ENCODE results near the gene SLC32A1.

The SLC32A1 gene

DNA sequence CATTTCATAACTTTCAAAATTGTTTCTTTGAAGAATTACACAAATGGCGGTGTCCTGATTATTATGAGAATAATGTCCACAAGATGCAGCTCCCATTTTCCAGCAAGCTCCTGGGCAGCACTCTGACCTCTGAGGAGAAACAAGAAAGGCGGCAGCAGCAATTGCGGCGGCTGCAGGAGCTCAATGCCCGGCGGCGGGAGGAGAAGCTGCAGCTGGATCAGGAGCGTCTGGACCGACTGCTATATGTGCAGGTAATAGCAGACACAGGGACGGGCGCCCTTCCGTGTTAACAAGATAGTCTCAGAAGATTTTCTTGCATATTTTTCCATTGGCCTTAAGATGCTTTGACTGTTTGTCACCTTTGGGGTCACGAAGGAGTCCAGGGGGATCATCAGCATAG is 30.6 kb downstream of the SLC32A1 start:
- peaks cover 53% of the 10 kb centered on the region for H3K36me3 ChIP-seq
- H3K27me3 ChIP-seq, result no peaks in the 10 kb centered on the region
- no peak for DNase-seq
- TF ChIP-seq CTCF (IDR thresholded peaks at IDR 0.05; ENCODE audit: low read depth, low read length), result no peak
- H3K4me1 ChIP-seq, result no peaks in the 10 kb centered on the region; the same call in 1 of the 2 replicates
- H3K9me3 ChIP-seq, result no peaks in the 10 kb centered on the region
- H3K4me3 ChIP-seq (ENCODE audit: low read depth, low read length), result no peak overlapping the region

- DNase-seq, result no peak
- peaks cover 53% of the 10 kb centered on the region for H3K36me3 ChIP-seq
- no peaks in the 10 kb centered on the region for H3K9me3 ChIP-seq
- H3K4me1 ChIP-seq, result no peaks in the 10 kb centered on the region; the same call in 1 of the 2 replicates
- no peak for TF ChIP-seq CTCF (IDR thresholded peaks at IDR 0.05; ENCODE audit: low read depth, low read length)
- no peaks in the 10 kb centered on the region for H3K27me3 ChIP-seq
- no peak overlapping the region for H3K4me3 ChIP-seq (ENCODE audit: low read depth, low read length)
Observed at GRCh38 chr20:38755324-38755910, 31.1 kb downstream of the SLC32A1 start.

DNA sequence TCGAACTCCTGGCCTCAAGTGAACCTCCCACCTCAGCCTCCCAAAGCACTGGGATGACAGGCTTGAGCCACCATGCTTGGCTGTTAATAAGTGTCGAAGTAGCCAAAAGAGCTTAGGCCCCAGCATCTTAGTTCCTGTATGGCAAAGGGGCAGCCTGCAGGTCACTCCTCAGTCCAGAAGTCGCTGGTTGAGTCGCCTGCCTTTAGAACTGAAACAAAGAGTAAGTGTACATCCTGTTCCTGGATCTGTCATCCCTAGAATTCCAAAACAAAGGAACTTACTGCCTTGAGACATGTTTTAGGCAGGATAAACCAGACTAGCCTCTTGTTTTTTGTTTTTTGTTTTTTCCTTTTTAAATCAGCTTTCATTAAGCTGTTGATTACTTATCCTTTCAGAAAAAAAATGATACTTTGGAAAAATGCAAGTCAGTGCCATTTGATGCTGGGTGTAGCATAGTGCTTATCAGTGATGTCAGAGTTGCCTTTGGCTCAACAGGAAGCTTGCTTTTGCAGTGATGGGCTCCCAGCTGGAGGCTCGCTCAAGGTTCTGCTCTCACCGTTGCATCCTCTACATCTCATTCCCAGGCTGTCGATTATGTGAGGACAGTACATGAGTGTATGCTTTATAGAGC is 33.0 kb downstream of the SLC32A1 start:
- no peak for TF ChIP-seq CTCF (IDR thresholded peaks at IDR 0.05; ENCODE audit: low read depth, low read length)
- H3K9me3 ChIP-seq, result no peaks in the 10 kb centered on the region
- H3K4me1 ChIP-seq, result no peaks in the 10 kb centered on the region
- DNase-seq, result no peak
- H3K4me3 ChIP-seq (ENCODE audit: low read depth, low read length), result no peak overlapping the region
- no peaks in the 10 kb centered on the region for H3K27me3 ChIP-seq
- H3K36me3 ChIP-seq, result peaks cover 61% of the 10 kb centered on the region

DNA sequence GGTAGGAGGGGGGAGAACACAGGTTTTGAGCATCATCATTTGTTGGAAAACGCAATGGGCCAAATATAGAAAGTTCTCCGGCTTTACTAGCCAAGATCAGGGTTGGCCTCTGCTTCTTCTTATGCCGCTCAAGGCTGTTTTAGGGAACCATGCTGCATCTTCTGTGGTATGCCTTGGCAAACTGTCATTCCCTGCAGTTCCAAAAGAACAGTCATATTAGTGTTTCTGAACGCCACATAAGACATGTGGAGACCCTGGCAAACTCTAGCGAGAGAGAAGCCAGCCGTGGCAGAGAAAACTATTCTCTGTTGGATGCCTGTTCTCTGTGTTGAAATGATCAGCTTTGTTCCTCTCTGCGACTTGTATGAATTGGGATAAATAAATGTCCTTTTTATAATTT is 34.8 kb downstream of the SLC32A1 start:
- no peak overlapping the region for H3K4me3 ChIP-seq (ENCODE audit: low read depth, low read length)
- H3K9me3 ChIP-seq, result no peaks in the 10 kb centered on the region
- H3K4me1 ChIP-seq, result no peaks in the 10 kb centered on the region
- H3K27me3 ChIP-seq, result no peaks in the 10 kb centered on the region
- peaks cover 65% of the 10 kb centered on the region for H3K36me3 ChIP-seq
- no peak for TF ChIP-seq CTCF (IDR thresholded peaks at IDR 0.05; ENCODE audit: low read depth, low read length)
- DNase-seq, result no peak

- Histone ChIP-seq H3K4me1 (no peaks in the 10 kb centered on the region), H3K4me3 (ENCODE audit: low read depth, low read length) (no peak overlapping the region), H3K9me3 (no peaks in the 10 kb centered on the region), H3K36me3 (peaks cover 70% of the 10 kb centered on the region), H3K27me3 (no peaks in the 10 kb centered on the region)
- no peak for DNase-seq
- no peak for TF ChIP-seq CTCF (IDR thresholded peaks at IDR 0.05; ENCODE audit: low read depth, low read length)
Observed at GRCh38 chr20:38760978-38761377, 36.7 kb downstream of the SLC32A1 start.

- DNase-seq, result no peak
- H3K4me1 ChIP-seq, result no peaks in the 10 kb centered on the region
- H3K4me3 ChIP-seq (ENCODE audit: low read depth, low read length), result no peak overlapping the region
- peaks cover 60% of the 10 kb centered on the region for H3K36me3 ChIP-seq
- no peaks in the 10 kb centered on the region for H3K27me3 ChIP-seq
- H3K9me3 ChIP-seq, result no peaks in the 10 kb centered on the region
- no peak for TF ChIP-seq CTCF (IDR thresholded peaks at IDR 0.05; ENCODE audit: low read depth, low read length)
Observed at GRCh38 chr20:38762174-38762573, 37.9 kb downstream of the SLC32A1 start.
